ENCODE measurements around the gene AP1S3.

AP1S3 gene

DNA sequence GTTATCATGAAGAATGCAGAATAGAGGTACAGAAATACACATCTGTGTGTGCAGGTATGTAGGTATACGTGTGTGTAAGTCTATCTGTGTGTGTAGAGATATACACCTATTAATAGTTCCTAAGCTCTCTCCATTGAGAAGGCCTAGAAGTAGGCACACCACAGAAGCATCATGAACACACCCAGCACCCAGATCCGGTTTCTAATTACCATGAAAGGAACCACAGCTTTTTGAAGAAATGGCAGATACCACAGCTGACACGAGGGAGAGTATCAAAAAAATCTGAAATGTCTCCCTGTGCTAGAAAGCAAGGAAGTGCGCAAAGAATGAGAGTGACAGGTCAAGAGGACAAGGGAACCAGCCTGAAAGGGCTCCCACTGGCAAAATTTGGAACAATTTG is 27.7 kb upstream of the AP1S3 start:
- Histone ChIP-seq H3K4me3 (ENCODE audit: low read length) (no peak overlapping the region), H3K9me3 (ENCODE audit: low read length) (no peaks in the 10 kb centered on the region), H3K4me1 (ENCODE audit: insufficient read depth, low read length) (no peaks in the 10 kb centered on the region), H3K27me3 (ENCODE audit: insufficient read depth, low read length) (no peaks in the 10 kb centered on the region), H2AFZ (ENCODE audit: low read depth, low read length) (no peak overlapping the region), H3K36me3 (ENCODE audit: insufficient read depth, low read length) (no peaks in the 10 kb centered on the region)

DNA sequence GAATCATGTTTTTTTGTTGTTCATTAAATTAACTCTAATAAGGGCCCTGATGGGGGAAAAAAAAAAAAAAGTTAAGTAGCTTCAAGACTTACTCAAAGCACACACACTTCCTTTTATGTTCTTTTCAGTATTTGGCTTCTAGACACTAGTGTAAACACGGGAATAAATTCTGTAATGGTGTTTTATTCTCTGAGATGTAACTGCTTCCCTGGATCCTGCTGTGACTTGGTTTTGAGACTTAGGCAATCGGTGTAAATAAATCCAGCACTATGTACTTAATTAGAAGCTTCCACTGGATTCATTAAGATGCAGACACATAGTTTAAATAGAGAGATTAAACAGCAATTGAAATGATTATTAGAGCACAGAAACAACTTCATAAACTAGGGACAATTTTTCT is 26.1 kb upstream of the AP1S3 start:
- Histone ChIP-seq H3K36me3 (ENCODE audit: insufficient read depth, low read length) (no peaks in the 10 kb centered on the region), H3K27me3 (ENCODE audit: insufficient read depth, low read length) (no peaks in the 10 kb centered on the region), H3K9me3 (ENCODE audit: low read length) (no peaks in the 10 kb centered on the region), H3K4me3 (ENCODE audit: low read length) (no peak overlapping the region), H3K4me1 (ENCODE audit: insufficient read depth, low read length) (no peaks in the 10 kb centered on the region), H2AFZ (ENCODE audit: low read depth, low read length) (no peak overlapping the region)

GRCh38 chr2:223860809-223861738 is 23.7 kb upstream of the AP1S3 start:
- Histone ChIP-seq H3K27me3 (ENCODE audit: insufficient read depth, low read length) (no peaks in the 10 kb centered on the region), H3K4me1 (ENCODE audit: insufficient read depth, low read length) (no peaks in the 10 kb centered on the region), H3K4me3 (ENCODE audit: low read length) (no peak overlapping the region), H3K9me3 (ENCODE audit: low read length) (no peaks in the 10 kb centered on the region), H2AFZ (ENCODE audit: low read depth, low read length) (no peak overlapping the region), H3K36me3 (ENCODE audit: insufficient read depth, low read length) (no peaks in the 10 kb centered on the region)

DNA sequence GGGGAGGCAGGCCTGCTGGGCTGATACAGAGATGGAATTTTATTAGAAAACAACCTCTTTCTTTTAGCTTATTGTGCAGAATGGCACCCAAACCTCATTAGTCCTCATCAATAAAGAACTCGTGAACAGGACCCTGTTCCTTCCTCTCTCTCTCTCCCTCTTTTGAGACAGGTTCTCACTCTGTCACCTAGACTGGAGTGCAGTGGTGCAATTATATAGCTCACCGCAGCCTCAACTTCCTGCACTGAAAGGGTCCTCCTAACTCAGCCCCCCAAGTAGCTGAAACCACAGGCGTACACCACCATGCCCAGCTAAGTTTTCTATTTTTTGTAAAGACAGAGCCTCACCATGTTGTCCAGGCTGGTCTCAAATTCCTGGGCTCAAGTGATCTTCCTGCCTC is 21.7 kb upstream of the AP1S3 start:
- H3K36me3 ChIP-seq (ENCODE audit: insufficient read depth, low read length): no peaks in the 10 kb centered on the region
- H3K4me3 ChIP-seq (ENCODE audit: low read length): no peak overlapping the region
- H3K4me1 ChIP-seq (ENCODE audit: insufficient read depth, low read length): no peaks in the 10 kb centered on the region
- no peaks in the 10 kb centered on the region for H3K9me3 ChIP-seq (ENCODE audit: low read length)
- no peaks in the 10 kb centered on the region for H3K27me3 ChIP-seq (ENCODE audit: insufficient read depth, low read length)
- H2AFZ ChIP-seq (ENCODE audit: low read depth, low read length): no peak overlapping the region

- Histone ChIP-seq H3K4me3 (ENCODE audit: low read length) (no peak overlapping the region), H3K36me3 (ENCODE audit: insufficient read depth, low read length) (no peaks in the 10 kb centered on the region), H3K4me1 (ENCODE audit: insufficient read depth, low read length) (no peaks in the 10 kb centered on the region), H3K27me3 (ENCODE audit: insufficient read depth, low read length) (no peaks in the 10 kb centered on the region), H2AFZ (ENCODE audit: low read depth, low read length) (no peak overlapping the region), H3K9me3 (ENCODE audit: low read length) (no peaks in the 10 kb centered on the region)
Observed at GRCh38 chr2:223856584-223856983, 19.2 kb upstream of the AP1S3 start.

DNA sequence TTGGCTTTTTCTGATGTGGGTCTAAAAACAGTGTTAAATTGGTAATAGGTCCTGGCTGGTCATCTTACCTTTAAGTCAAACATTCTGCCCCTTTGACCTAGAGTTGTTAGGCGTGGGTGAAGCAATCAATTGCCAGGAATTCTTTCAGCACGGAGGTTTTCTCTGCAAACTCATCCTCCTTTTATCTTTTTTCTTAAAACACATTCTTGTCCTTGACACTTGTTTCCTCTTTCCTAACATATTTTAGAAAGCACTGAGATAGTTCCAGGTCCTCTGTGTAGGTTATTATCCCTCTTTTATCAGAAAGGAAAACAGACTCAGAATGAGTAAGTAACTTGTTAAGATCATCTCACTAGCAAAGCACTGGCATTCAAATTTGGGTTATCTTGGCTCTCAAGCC is 18.6 kb upstream of the AP1S3 start:
- Histone ChIP-seq H3K4me1 (ENCODE audit: insufficient read depth, low read length) (no peaks in the 10 kb centered on the region), H3K36me3 (ENCODE audit: insufficient read depth, low read length) (no peaks in the 10 kb centered on the region), H3K4me3 (ENCODE audit: low read length) (no peak overlapping the region), H2AFZ (ENCODE audit: low read depth, low read length) (no peak overlapping the region), H3K9me3 (ENCODE audit: low read length) (no peaks in the 10 kb centered on the region), H3K27me3 (ENCODE audit: insufficient read depth, low read length) (no peaks in the 10 kb centered on the region)

- no peaks in the 10 kb centered on the region for H3K4me1 ChIP-seq (ENCODE audit: insufficient read depth, low read length)
- no peaks in the 10 kb centered on the region for H3K27me3 ChIP-seq (ENCODE audit: insufficient read depth, low read length)
- no peak overlapping the region for H3K4me3 ChIP-seq (ENCODE audit: low read length)
- H3K9me3 ChIP-seq (ENCODE audit: low read length): peaks cover 2% of the 10 kb centered on the region
- no peak overlapping the region for H2AFZ ChIP-seq (ENCODE audit: low read depth, low read length)
- no peaks in the 10 kb centered on the region for H3K36me3 ChIP-seq (ENCODE audit: insufficient read depth, low read length)
Observed at GRCh38 chr2:223855426-223855825, 18.0 kb upstream of the AP1S3 start.

- no peak overlapping the region for H3K4me3 ChIP-seq (ENCODE audit: low read length)
- no peaks in the 10 kb centered on the region for H3K27me3 ChIP-seq (ENCODE audit: insufficient read depth, low read length)
- H2AFZ ChIP-seq (ENCODE audit: low read depth, low read length): no peak overlapping the region
- peaks cover 2% of the 10 kb centered on the region for H3K9me3 ChIP-seq (ENCODE audit: low read length)
- no peaks in the 10 kb centered on the region for H3K36me3 ChIP-seq (ENCODE audit: insufficient read depth, low read length)
- no peaks in the 10 kb centered on the region for H3K4me1 ChIP-seq (ENCODE audit: insufficient read depth, low read length)
Observed at GRCh38 chr2:223854741-223855140, 17.4 kb upstream of the AP1S3 start.

GRCh38 chr2:223853425-223853837 is 16.0 kb upstream of the AP1S3 start:
- Histone ChIP-seq H3K27me3 (ENCODE audit: insufficient read depth, low read length) (no peaks in the 10 kb centered on the region), H3K36me3 (ENCODE audit: insufficient read depth, low read length) (no peaks in the 10 kb centered on the region), H2AFZ (ENCODE audit: low read depth, low read length) (no peak overlapping the region), H3K4me1 (ENCODE audit: insufficient read depth, low read length) (no peaks in the 10 kb centered on the region), H3K9me3 (ENCODE audit: low read length) (peaks cover 2% of the 10 kb centered on the region), H3K4me3 (ENCODE audit: low read length) (no peak overlapping the region)

GRCh38 chr2:223852281-223852795 is 15.0 kb upstream of the AP1S3 start:
- Histone ChIP-seq H3K4me3 (ENCODE audit: low read length) (no peak overlapping the region), H3K27me3 (ENCODE audit: insufficient read depth, low read length) (no peaks in the 10 kb centered on the region), H2AFZ (ENCODE audit: low read depth, low read length) (no peak overlapping the region), H3K4me1 (ENCODE audit: insufficient read depth, low read length) (no peaks in the 10 kb centered on the region), H3K36me3 (ENCODE audit: insufficient read depth, low read length) (no peaks in the 10 kb centered on the region), H3K9me3 (ENCODE audit: low read length) (peaks cover 2% of the 10 kb centered on the region)

DNA sequence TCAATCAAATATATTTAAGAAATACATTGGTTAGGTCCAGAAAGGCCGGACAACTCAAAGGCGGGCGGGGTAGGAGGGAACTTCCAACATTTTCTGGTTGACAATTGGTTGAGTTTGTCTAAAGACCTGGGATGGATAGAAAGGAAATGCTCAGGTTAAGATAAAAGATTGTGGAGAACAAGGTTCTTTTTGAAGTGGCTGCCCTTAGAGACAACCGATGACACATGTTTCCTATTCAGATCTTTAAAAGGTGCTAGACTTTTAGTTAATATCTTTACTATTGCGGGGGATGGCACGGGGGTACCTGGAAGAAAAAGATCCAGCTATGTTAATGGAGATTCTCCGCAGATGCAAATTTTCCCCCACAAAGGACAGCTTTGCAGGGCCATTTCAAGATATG is 10.0 kb upstream of the AP1S3 start:
- no peak overlapping the region for H3K4me3 ChIP-seq (ENCODE audit: low read length)
- H3K27me3 ChIP-seq (ENCODE audit: insufficient read depth, low read length): no peaks in the 10 kb centered on the region
- no peaks in the 10 kb centered on the region for H3K4me1 ChIP-seq (ENCODE audit: insufficient read depth, low read length)
- H3K9me3 ChIP-seq (ENCODE audit: low read length): peaks cover 2% of the 10 kb centered on the region
- no peak overlapping the region for H2AFZ ChIP-seq (ENCODE audit: low read depth, low read length)
- H3K36me3 ChIP-seq (ENCODE audit: insufficient read depth, low read length): no peaks in the 10 kb centered on the region

GRCh38 chr2:223846515-223846914 is 9.1 kb upstream of the AP1S3 start:
- Histone ChIP-seq H2AFZ (ENCODE audit: low read depth, low read length) (no peak overlapping the region), H3K4me3 (ENCODE audit: low read length) (no peak overlapping the region), H3K36me3 (ENCODE audit: insufficient read depth, low read length) (no peaks in the 10 kb centered on the region), H3K9me3 (ENCODE audit: low read length) (peaks cover 2% of the 10 kb centered on the region), H3K4me1 (ENCODE audit: insufficient read depth, low read length) (no peaks in the 10 kb centered on the region), H3K27me3 (ENCODE audit: insufficient read depth, low read length) (no peaks in the 10 kb centered on the region)

GRCh38 chr2:223841436-223842190 is 4.2 kb upstream of the AP1S3 start:
- H2AFZ ChIP-seq (ENCODE audit: low read depth, low read length): no peak overlapping the region
- no peaks in the 10 kb centered on the region for H3K9me3 ChIP-seq (ENCODE audit: low read length)
- no peaks in the 10 kb centered on the region for H3K36me3 ChIP-seq (ENCODE audit: insufficient read depth, low read length)
- no peaks in the 10 kb centered on the region for H3K27me3 ChIP-seq (ENCODE audit: insufficient read depth, low read length)
- no peak overlapping the region for H3K4me3 ChIP-seq (ENCODE audit: low read length)
- H3K4me1 ChIP-seq (ENCODE audit: insufficient read depth, low read length): no peaks in the 10 kb centered on the region

Data from neuron (in vitro differentiated cells).